PFSK-1 (cell line): ENCODE measurements around the gene PRX.

ENCODE experiments used
- FOXP2 ChIP-seq: optimal IDR thresholded peaks from 2 replicates; pipeline ENCODE3; 2011; ENCODE audit warnings: borderline replicate concordance, control low read depth, inconsistent platforms; ENCODE audit not compliant: insufficient read depth; ENCODE audit errors: extremely low read length, extremely low read depth
- POLR2AphosphoS5 ChIP-seq: IDR thresholded peaks from 2 replicates; pipeline ENCODE4 v1.6.1; 2012; ENCODE audit warnings: low read depth, mild to moderate bottlenecking, control low read depth, low read length, moderate library complexity
- SIN3A ChIP-seq: IDR thresholded peaks from 2 replicates; pipeline ENCODE4 v1.6.1; 2012; ENCODE audit warnings: mild to moderate bottlenecking, low read length, moderate library complexity, borderline replicate concordance; ENCODE audit not compliant: insufficient read depth
- TAF1 ChIP-seq: IDR thresholded peaks from 2 replicates; pipeline ENCODE4 v1.6.1; 2012; ENCODE audit warnings: low read length, control low read depth, borderline replicate concordance; ENCODE audit not compliant: insufficient read depth
- TF ChIP-seq, protein P1 (sequence below), 2 experiments: IDR thresholded peaks; 2 replicates each; pipeline versions ENCODE4 v1.6.1 to v1.8.0; 2011 to 2012; ENCODE audit warnings: low read depth in 2 of 2, low read length in 2 of 2, control low read depth in 1 of 2, inconsistent platforms in 1 of 2, mild to moderate bottlenecking in 1 of 2, moderate library complexity in 1 of 2; ENCODE audit not compliant: insufficient read depth in 1 of 2

The PRX gene

GRCh38 chr19:40396886-40397567 is 16.2 kb downstream of the PRX start:
- no peak for TF ChIP-seq POLR2AphosphoS5
- no peak for TF ChIP-seq FOXP2

- TF ChIP-seq, protein P1, sequence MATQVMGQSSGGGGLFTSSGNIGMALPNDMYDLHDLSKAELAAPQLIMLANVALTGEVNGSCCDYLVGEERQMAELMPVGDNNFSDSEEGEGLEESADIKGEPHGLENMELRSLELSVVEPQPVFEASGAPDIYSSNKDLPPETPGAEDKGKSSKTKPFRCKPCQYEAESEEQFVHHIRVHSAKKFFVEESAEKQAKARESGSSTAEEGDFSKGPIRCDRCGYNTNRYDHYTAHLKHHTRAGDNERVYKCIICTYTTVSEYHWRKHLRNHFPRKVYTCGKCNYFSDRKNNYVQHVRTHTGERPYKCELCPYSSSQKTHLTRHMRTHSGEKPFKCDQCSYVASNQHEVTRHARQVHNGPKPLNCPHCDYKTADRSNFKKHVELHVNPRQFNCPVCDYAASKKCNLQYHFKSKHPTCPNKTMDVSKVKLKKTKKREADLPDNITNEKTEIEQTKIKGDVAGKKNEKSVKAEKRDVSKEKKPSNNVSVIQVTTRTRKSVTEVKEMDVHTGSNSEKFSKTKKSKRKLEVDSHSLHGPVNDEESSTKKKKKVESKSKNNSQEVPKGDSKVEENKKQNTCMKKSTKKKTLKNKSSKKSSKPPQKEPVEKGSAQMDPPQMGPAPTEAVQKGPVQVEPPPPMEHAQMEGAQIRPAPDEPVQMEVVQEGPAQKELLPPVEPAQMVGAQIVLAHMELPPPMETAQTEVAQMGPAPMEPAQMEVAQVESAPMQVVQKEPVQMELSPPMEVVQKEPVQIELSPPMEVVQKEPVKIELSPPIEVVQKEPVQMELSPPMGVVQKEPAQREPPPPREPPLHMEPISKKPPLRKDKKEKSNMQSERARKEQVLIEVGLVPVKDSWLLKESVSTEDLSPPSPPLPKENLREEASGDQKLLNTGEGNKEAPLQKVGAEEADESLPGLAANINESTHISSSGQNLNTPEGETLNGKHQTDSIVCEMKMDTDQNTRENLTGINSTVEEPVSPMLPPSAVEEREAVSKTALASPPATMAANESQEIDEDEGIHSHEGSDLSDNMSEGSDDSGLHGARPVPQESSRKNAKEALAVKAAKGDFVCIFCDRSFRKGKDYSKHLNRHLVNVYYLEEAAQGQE (IDR thresholded peaks at IDR 0.05; ENCODE audit: insufficient read depth in 1 of 2, low read depth in 2 of 2, low read length in 2 of 2): no peak
- TF ChIP-seq FOXP2 (no peak), TAF1 (no peak), SIN3A (no peak), POLR2AphosphoS5 (no peak)
Observed at GRCh38 chr19:40395956-40396355, 17.2 kb downstream of the PRX start.

DNA sequence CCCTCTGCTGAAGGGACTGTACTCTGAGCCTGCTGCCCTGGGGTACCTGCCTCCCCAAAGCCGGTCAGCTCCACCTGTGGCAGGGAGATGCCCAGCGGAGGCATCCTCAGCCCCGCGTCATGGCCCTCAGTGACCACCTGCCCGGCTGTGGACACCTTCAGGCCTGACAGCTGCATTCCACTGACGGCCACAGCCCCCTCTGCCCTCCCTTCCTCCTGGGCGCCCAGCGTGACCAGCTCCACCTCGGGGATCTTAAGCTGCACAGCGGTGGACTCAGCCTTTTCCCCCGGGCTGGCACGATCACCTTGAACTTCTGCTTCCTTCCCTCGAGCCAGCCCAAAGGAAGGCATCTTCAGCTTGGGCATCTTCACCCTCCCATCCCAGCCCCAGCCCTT is 18.4 kb downstream of the PRX start:
- no peak for TF ChIP-seq FOXP2
- TF ChIP-seq, protein P1 (IDR thresholded peaks at IDR 0.05; ENCODE audit: insufficient read depth in 1 of 2, low read depth in 2 of 2, low read length in 2 of 2): no peak
- no peak for TF ChIP-seq SIN3A
- TF ChIP-seq POLR2AphosphoS5: no peak
- no peak for TF ChIP-seq TAF1

DNA sequence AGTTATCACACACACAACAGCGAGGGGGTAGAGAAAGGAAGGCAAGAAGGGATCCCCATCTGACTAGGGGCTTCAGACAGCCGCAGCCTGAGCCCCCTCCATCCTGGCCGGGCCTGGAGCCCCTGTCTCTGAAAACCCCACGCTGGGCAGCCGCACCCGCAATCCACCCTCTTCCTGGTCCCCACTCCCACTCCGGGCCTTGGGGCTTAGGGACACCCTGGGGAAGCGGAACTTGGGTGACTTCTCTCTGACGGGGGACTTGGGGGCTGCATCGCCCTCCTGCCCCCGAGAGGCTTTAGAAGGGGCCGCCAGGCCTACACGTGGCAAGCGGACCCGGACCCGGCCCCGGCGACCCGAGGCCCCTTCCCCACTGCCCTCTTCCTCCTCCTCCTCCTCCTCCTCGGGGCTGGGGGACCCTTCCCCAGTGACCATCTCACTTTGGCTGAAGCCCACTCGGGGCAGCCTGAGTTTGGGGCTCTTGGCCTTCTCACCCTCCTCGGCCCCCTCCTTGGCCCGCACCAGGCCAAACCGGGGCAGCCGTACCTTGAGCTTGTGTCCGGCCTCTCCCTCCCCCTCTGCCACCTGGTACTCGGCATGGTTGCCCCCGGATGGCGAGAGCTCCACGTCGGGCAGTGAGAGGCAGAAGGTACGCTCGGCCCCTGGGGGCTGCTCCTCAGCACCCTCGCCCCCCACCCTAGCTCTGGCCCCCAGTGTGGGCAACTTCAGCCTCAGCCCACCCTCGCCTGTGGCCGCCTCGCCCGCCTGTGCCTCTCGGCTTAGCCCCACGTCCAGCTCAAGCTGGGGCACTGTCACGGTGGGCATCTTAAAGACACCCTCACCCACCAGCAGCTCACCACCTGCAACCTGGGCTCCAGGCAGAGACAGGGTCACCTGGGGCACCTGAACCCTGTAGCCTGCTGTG is 19.0 kb downstream of the PRX start:
- no peak for TF ChIP-seq TAF1
- TF ChIP-seq POLR2AphosphoS5: no peak
- no peak for TF ChIP-seq FOXP2
- TF ChIP-seq SIN3A: no peak
- TF ChIP-seq, protein P1 (IDR thresholded peaks at IDR 0.05; ENCODE audit: insufficient read depth in 1 of 2, low read depth in 2 of 2, low read length in 2 of 2): no peak

- TF ChIP-seq TAF1 (no peak), POLR2AphosphoS5 (no peak)
Observed at GRCh38 chr19:40392894-40393517, 20.2 kb downstream of the PRX start.

GRCh38 chr19:40392123-40392522 is 21.1 kb downstream of the PRX start:
- TF ChIP-seq, protein P1 (IDR thresholded peaks at IDR 0.05; ENCODE audit: insufficient read depth in 1 of 2, low read depth in 2 of 2, low read length in 2 of 2): no peak
- TF ChIP-seq SIN3A (no peak), POLR2AphosphoS5 (no peak), TAF1 (no peak)
